SK-N-SH (cell line): Measurements from ENCODE around the gene ENDOD1. TPM values are rescaled to one million over a fixed set of nuclear protein-coding genes. Genes with fewer than 3 reads are reported as not detected.

Experiments
- CTCF ChIA-PET: fragments of 300-600, 350-600 bp; formaldehyde crosslinking; extraction: SDS; loops from one replicate; lab custom pipeline; 2021; lab: Yijun Ruan, JAX
- POLR2A ChIA-PET: fragments of 350-600 bp; sonication (Branson Sonifier 250); formaldehyde crosslinking; extraction: SDS; loops from one replicate; lab custom pipeline; 2020; ENCODE audit warnings: antibody characterized with exemption, inconsistent platforms; lab: Yijun Ruan, JAX
- DNase-seq: peaks from one replicate; pipeline ENCODE4 v3.0.0; 2012
- H2AFZ ChIP-seq: fragments of 200-600 bp; sonication (generic); 2 replicates; pipeline ENCODE4 v1.8.1; 2016; ENCODE audit warnings: antibody characterized with exemption, mild to moderate bottlenecking, low read depth
- H3F3A ChIP-seq: fragments of 200-600 bp; sonication (generic); replicated peaks from 2 replicates; pipeline ENCODE3; 2016; ENCODE audit warnings: antibody characterized with exemption, mild to moderate bottlenecking; ENCODE audit not compliant: insufficient read depth
- H3K27ac ChIP-seq, 2 experiments: fragments of 200-500 bp in 1 of 2; fragments of 200-600 bp in 1 of 2; sonication (Bioruptor generic) in 1 of 2; sonication (generic), shearing (Covaris generic) in 1 of 2; 2 replicates each; pipeline versions ENCODE4 v1.5.1 to v1.6.1; 2014 to 2016; ENCODE audit warnings: low read depth in 2 of 2, inconsistent platforms in 1 of 2, low read length in 1 of 2, mild to moderate bottlenecking in 1 of 2, mixed read lengths in 1 of 2
- H3K27me3 ChIP-seq: fragments of 200-600 bp; sonication (generic), shearing (Covaris generic); 2 replicates; pipeline ENCODE4 v1.6.1; 2016; ENCODE audit warnings: mixed run types; ENCODE audit not compliant: insufficient read depth
- H3K36me3 ChIP-seq, 2 experiments: fragments of 200-500 bp in 1 of 2; fragments of 200-600 bp in 1 of 2; sonication (Bioruptor generic) in 1 of 2; sonication (generic) in 1 of 2; replicated peaks in 1 of 2; 2 replicates each; pipeline versions ENCODE3 to v1.5.1; 2014 to 2016; ENCODE audit warnings: low read length in 1 of 2, mild to moderate bottlenecking in 1 of 2; ENCODE audit not compliant: insufficient read depth in 2 of 2, control insufficient read depth in 1 of 2
- H3K4me1 ChIP-seq, 2 experiments: fragments of 200-500 bp in 1 of 2; fragments of 200-600 bp in 1 of 2; sonication (Bioruptor generic) in 1 of 2; sonication (generic), shearing (Covaris generic) in 1 of 2; 2 replicates each; pipeline versions ENCODE4 v1.5.1 to v1.6.1; 2014 to 2016; ENCODE audit warnings: low read depth in 1 of 2, low read length in 1 of 2, mixed run types in 1 of 2; ENCODE audit not compliant: insufficient read depth in 2 of 2, control insufficient read depth in 1 of 2
- H3K4me2 ChIP-seq: fragments of 200-600 bp; sonication (generic), shearing (Covaris generic); 2 replicates; pipeline ENCODE4 v1.6.1; 2017; ENCODE audit warnings: mixed run types
- H3K4me3 ChIP-seq, 2 experiments: fragments of 200-500 bp in 1 of 2; fragments of 200-600 bp in 1 of 2; sonication (Bioruptor generic) in 1 of 2; sonication (generic), shearing (Covaris generic) in 1 of 2; 2 replicates each; pipeline versions ENCODE4 v1.5.1 to v1.8.1; 2014 to 2016; ENCODE audit warnings: low read depth in 2 of 2, inconsistent platforms in 1 of 2, low read length in 1 of 2, mild to moderate bottlenecking in 1 of 2, mixed read lengths in 1 of 2, moderate library complexity in 1 of 2
- H3K79me2 ChIP-seq: fragments of 200-600 bp; sonication (generic); 2 replicates; pipeline ENCODE4 v1.8.1; 2017; ENCODE audit warnings: mild to moderate bottlenecking; ENCODE audit not compliant: insufficient read depth
- H3K9ac ChIP-seq: fragments of 200-600 bp; sonication (generic); 2 replicates; pipeline ENCODE4 v1.6.1; 2017; ENCODE audit warnings: mixed run types
- H3K9me2 ChIP-seq: fragments of 200-600 bp; sonication (generic); 2 replicates; pipeline ENCODE4 v1.6.1; 2017; ENCODE audit warnings: mixed run types
- H3K9me3 ChIP-seq: fragments of 200-600 bp; sonication (generic); 2 replicates; pipeline ENCODE4 v1.6.1; 2017; ENCODE audit warnings: mixed run types, mild to moderate bottlenecking, moderate library complexity
- H4K20me1 ChIP-seq: fragments of 200-600 bp; sonication (generic); 2 replicates; pipeline ENCODE4 v1.6.1; 2017; ENCODE audit warnings: mild to moderate bottlenecking, mixed run types; ENCODE audit not compliant: insufficient read depth
- CHD2 ChIP-seq: fragments of 150-350 bp; IDR thresholded peaks from 2 replicates; pipeline ENCODE4 v1.6.1; 2018; ENCODE audit warnings: low read length; ENCODE audit not compliant: partially characterized antibody
- ELF1 ChIP-seq: IDR thresholded peaks from 2 replicates; pipeline ENCODE4 v1.4.0; 2012
- EZH2phosphoT487 ChIP-seq: fragments of 200-600 bp; sonication (generic); IDR thresholded peaks from 2 replicates; pipeline ENCODE4 v1.6.1; 2017; ENCODE audit warnings: low read depth, mixed run types, mild to moderate bottlenecking, antibody characterized with exemption, moderate library complexity, borderline replicate concordance
- FOXM1 ChIP-seq: IDR thresholded peaks from 2 replicates; pipeline ENCODE4 v1.4.0; 2012; ENCODE audit warnings: low read depth, mild to moderate bottlenecking
- MAX ChIP-seq: IDR thresholded peaks from 2 replicates; pipeline ENCODE4 v1.4.0; 2012; ENCODE audit warnings: low read depth
- MXI1 ChIP-seq: IDR thresholded peaks from 2 replicates; pipeline ENCODE4 v1.6.1; 2012; ENCODE audit warnings: mild to moderate bottlenecking, low read depth, low read length, improper control_type of control experiment
- NRF1 ChIP-seq: IDR thresholded peaks from 2 replicates; pipeline ENCODE4 v1.6.1; 2012; ENCODE audit warnings: low read depth, mild to moderate bottlenecking, low read length
- POLR2AphosphoS5 ChIP-seq: IDR thresholded peaks from 2 replicates; pipeline ENCODE4 v1.6.1; 2012; ENCODE audit warnings: low read depth, low read length
- RCOR1 ChIP-seq: fragments of 150-350 bp; IDR thresholded peaks from 2 replicates; pipeline ENCODE4 v1.6.1; 2017; ENCODE audit warnings: antibody characterized with exemption, low read length
- RXRA ChIP-seq: IDR thresholded peaks from 2 replicates; pipeline ENCODE4 v1.4.0; 2012; ENCODE audit warnings: low read depth, mild to moderate bottlenecking, borderline replicate concordance
- SMC3 ChIP-seq: IDR thresholded peaks from 2 replicates; pipeline ENCODE4 v1.6.1; 2012; ENCODE audit warnings: low read depth, low read length, improper control_type of control experiment
- TCF12 ChIP-seq: IDR thresholded peaks from 2 replicates; pipeline ENCODE4 v1.4.0; 2012
- USF2 ChIP-seq: fragments of 150-350 bp; IDR thresholded peaks from 2 replicates; pipeline ENCODE4 v1.6.1; 2017; ENCODE audit warnings: antibody characterized with exemption, low read length, low read depth, borderline replicate concordance
- WGBS: methylation state at CpG from one replicate; pipeline ENCODE4 v1.1.6; 2017; ENCODE audit warnings: low lambda C conversion rate; 5-methylcytosine and 5-hydroxymethylcytosine counted together
- polyA plus RNA-seq, 3 experiments: library from polyadenylated mRNA; depleted of rRNA; stranded (reverse); fragments of >200 nt; gene quantifications; 2 replicates each; pipeline ENCODE4 v1.2.3, GENCODE V29; 2012

ENDOD1 gene
- polyA plus RNA-seq, 1 of the 3 experiments (the other 2 are of a cell fraction): 15.0 TPM

GRCh38 chr11:95144313-95145235 lies 54.9 kb downstream of the ENDOD1 start:
- DNase-seq: no peak
- 91% methylated on average over 5 of the region's 7 CpGs for WGBS
- Histone ChIP-seq H3K9me3 (no peaks in the 10 kb centered on the region), H3K4me3 (no peak overlapping the region), H3K4me2 (peak overlapping the region; percentile 10; the same call in 1 of the 2 replicates), H3K27me3 (no peaks in the 10 kb centered on the region), H2AFZ (no peak overlapping the region), H3K36me3 (no peaks in the 10 kb centered on the region), H3K9ac (no peak overlapping the region), H3K4me1 (peaks cover 24 to 26% of the 10 kb centered on the region in 2 experiments), H3K27ac (no peak overlapping the region), H3F3A (peaks cover 25% of the 10 kb centered on the region), H3K79me2 (no peaks in the 10 kb centered on the region), H4K20me1 (no peaks in the 10 kb centered on the region), H3K9me2 (no peaks in the 10 kb centered on the region)
- TF ChIP-seq MAX (no peak), TCF12 (peak; percentile 17; the same call in 1 of the 2 replicates), CHD2 (no peak), RXRA (no peak)
- POLR2A ChIA-PET: no interaction called here
- CTCF ChIA-PET: interaction anchor here (0.7 to 1.6 kb wide), 2 partner anchors 75 to 77 kb away, joined by 3 read pairs; no protein-coding TSS in a partner anchor

- Histone ChIP-seq H3K4me3 (no peak overlapping the region), H3K36me3 (no peaks in the 10 kb centered on the region), H3K9me3 (no peaks in the 10 kb centered on the region), H3K9me2 (no peaks in the 10 kb centered on the region), H3K27ac (peak overlapping the region in 1 of 2 experiments; percentile 28; a peak in 2 of 4 replicates), H3K27me3 (no peaks in the 10 kb centered on the region), H3K4me1 (peaks cover 27 to 34% of the 10 kb centered on the region in 2 experiments), H3K9ac (no peak overlapping the region), H2AFZ (no peak overlapping the region), H4K20me1 (no peaks in the 10 kb centered on the region), H3K4me2 (no peak overlapping the region), H3K79me2 (no peaks in the 10 kb centered on the region), H3F3A (peaks cover 25% of the 10 kb centered on the region)
- WGBS: 75% methylated on average over 4 of the region's 4 CpGs
- DNase-seq: no peak
- POLR2A ChIA-PET: no interaction called here
- no peak for TF ChIP-seq FOXM1
- no peak for TF ChIP-seq RCOR1
- no peak for TF ChIP-seq POLR2AphosphoS5
- TF ChIP-seq USF2: no peak
- no peak for TF ChIP-seq EZH2phosphoT487
- no peak for TF ChIP-seq ELF1
- no peak for TF ChIP-seq NRF1
- no peak for TF ChIP-seq SMC3
- no peak for TF ChIP-seq MAX
- no peak for TF ChIP-seq MXI1
- CTCF ChIA-PET: interaction anchor here (1.6 kb wide), 1 partner anchor 76 kb away, joined by 3 read pairs; no protein-coding TSS in a partner anchor
Measured at GRCh38 chr11:95145430-95146060, 55.9 kb downstream of the ENDOD1 start.
